Measurements from ENCODE around the gene MYOM1.

- TF ChIP-seq, protein P1, sequence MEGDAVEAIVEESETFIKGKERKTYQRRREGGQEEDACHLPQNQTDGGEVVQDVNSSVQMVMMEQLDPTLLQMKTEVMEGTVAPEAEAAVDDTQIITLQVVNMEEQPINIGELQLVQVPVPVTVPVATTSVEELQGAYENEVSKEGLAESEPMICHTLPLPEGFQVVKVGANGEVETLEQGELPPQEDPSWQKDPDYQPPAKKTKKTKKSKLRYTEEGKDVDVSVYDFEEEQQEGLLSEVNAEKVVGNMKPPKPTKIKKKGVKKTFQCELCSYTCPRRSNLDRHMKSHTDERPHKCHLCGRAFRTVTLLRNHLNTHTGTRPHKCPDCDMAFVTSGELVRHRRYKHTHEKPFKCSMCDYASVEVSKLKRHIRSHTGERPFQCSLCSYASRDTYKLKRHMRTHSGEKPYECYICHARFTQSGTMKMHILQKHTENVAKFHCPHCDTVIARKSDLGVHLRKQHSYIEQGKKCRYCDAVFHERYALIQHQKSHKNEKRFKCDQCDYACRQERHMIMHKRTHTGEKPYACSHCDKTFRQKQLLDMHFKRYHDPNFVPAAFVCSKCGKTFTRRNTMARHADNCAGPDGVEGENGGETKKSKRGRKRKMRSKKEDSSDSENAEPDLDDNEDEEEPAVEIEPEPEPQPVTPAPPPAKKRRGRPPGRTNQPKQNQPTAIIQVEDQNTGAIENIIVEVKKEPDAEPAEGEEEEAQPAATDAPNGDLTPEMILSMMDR (IDR thresholded peaks at IDR 0.05), result no peak
- TF ChIP-seq POLR2A (IDR thresholded peaks at IDR 0.05), result no peak
These were observed 4.5 kb upstream of the MYOM1 start for GRCh38 chr18:3224223-3224622.

Data from Peyer's patch (tissue), 4 donors.